GM19351 (cell line): Measurements from ENCODE around the gene SLC16A10.
"Not testable (repeated sequence)": the region's sequence is repeated elsewhere in the genome, so short reads cannot be mapped to it uniquely, and the experiment has no call there.

Experiments
- ATAC-seq: cut with Tn5 transposase; IDR thresholded peaks from one replicate; pipeline ENCODE4 v1.9.1; 2021; ENCODE audit warnings: mild to moderate bottlenecking, moderate library complexity; ENCODE audit not compliant: unreplicated experiment

SLC16A10 gene

DNA sequence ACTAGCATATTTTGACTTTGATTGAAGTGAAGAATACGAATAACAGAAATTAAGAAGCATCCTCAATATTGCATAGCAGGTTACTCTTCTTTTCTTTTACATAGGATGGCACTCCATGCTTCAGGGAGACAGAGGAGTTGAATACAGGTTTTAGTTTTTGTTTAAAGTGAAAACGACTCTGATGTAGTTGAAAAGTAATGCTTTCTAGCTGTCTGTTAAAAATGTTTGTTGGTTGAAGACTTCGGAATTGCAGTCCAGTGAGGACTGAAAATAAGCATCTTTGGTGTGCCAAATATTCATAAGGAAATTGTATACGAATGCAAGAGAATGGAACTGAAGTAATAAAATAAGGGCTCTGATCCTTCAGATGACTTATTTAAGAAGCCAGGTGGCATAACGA lies 618 bp upstream of the SLC16A10 start:
- ATAC-seq: no peak

DNA sequence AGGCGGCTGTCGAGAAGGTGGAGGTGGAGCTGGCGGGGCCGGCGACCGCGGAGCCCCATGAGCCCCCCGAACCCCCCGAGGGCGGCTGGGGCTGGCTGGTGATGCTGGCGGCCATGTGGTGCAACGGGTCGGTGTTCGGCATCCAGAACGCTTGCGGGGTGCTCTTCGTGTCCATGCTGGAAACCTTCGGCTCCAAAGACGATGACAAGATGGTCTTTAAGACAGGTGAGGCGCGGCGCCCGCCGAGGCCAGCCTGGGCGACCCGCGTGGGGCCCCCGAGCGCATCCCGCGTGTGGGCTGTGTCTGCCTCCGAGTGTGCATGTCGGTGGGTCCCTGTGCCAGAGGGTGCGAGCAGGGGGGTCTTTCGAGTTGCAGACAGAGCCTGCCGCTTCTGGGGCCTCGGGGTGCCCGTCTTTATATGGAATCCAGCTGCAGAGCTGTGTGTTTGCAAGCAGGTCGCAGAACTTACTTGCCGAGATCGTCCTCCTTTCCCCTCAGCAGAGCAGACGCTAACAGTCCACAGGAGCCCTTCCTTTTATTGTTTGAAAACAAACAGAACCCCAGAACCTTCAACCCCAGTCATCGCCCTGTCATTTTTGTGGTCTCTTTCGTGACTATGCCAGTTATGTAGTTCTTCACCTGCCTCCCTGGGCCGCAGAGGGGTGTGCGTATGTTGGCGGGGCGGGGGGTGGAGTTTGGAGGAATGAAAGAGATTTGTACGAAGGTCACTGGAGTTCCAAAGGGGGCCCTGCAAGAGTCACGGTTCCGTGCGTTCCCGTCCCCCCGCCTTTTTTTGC lies 766 bp downstream of the SLC16A10 start:
- ATAC-seq: peak; percentile 27

DNA sequence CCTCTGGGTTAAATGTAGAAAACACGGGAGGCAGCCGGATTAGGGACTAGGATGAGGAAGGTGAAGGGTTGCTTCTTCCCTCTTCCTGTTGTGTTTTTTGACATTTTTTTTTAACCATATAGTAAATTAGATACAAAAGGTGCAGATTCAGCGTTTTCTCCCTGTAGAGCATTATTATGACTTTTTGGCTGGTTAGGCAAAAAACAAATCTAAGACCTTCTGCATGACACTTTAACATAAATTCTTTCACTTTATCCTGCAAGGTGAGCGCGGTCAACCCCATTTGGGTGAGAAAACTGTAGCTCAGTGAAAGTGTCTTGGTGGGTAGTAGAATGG lies 1.3 kb downstream of the SLC16A10 start:
- ATAC-seq: no peak

DNA sequence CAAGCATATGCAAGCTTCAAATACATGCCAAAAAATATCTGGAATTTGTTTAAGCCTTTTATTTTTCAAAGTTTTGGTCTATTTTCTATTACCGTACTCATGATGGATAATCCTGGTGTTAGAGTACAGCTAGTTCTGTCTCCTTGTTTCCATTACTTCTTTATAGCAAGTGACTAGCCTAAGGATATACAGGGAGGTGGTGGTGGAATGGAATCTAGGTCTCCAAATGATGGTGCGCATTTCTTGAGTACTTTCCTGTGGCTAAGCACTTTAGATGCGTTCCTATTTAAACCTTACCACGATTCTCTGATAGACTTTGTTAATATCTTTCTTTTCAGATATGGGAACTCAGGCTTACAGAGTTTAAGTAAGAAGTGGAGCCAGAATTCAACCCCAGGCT lies 3.5 kb downstream of the SLC16A10 start:
- ATAC-seq: no peak

DNA sequence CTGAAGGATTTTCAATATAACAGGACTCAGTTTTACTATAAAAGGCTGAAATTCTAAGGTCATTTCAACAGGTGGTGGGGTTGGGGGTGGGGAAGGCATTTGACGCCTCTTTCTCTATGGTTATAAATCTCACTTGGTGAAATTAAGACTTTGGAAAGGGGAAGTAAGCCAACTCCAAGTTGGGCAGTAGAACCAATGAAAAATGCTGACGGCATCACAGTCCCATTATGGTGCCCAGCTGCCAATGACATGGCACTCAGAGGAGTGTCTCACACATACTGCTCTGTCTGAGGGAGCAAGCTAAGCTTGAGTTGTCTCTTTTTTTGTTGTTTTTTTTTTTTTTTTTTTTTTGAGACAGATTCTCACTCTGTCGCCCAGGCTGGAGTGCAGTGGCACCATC lies 4.7 kb downstream of the SLC16A10 start:
- ATAC-seq: no peak

DNA sequence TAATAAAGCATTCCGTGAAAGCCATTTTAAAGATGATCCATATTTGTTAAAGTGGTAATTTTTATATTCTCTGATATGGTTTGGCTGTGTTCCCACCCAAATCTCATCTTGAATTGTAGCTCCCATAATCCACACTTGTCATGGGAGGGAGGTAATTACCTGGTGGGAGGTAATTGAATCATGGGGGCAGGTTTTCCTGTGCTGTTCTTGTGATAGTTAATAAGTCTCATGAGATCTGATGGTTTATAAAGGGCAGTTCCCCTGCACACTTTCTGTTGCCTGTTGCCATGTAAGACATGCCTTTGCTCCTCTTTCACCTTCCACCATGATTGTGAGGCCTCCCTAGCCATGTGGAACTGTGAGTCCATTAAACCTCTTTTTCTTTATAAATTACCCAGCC lies 8.2 kb downstream of the SLC16A10 start:
- not testable (repeated sequence) for ATAC-seq

DNA sequence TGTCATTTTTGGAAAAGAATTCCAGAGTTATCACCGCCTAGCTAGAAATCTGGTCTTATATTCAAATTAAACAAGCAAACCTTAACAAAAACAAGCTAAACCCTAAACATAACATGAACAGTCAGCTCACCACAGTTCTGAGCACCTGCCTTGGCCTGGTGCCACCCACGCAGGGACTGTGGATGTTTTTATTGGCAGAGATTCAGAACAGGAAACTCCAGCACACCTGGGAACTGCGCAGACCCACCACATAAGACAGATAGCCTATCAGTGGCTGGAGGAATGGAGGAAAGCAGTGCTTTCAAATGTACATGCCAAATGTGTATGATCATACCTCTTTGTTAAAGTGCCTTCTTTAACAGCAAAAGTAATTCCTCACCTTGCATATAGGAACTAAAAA lies 8.9 kb downstream of the SLC16A10 start:
- ATAC-seq: no peak

DNA sequence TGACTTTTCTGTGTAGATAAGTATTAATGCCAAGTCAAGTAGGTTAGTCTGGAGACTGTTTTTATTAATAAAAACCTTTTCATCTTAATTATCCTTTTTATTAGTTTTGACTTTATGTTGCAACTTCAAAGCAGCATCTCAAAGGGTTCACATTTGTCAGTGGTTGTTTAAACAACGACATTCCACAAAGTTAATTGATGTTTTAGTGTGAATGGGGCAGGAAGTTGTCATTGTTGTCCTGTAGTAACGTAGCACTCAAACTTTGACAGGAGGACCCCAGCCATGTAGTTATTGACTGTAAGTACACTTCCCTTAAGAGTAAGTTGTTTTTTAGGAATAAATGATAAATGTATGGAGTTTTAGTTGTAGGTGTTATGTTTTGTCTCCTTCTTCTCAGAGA lies 11.3 kb downstream of the SLC16A10 start:
- ATAC-seq: no peak

DNA sequence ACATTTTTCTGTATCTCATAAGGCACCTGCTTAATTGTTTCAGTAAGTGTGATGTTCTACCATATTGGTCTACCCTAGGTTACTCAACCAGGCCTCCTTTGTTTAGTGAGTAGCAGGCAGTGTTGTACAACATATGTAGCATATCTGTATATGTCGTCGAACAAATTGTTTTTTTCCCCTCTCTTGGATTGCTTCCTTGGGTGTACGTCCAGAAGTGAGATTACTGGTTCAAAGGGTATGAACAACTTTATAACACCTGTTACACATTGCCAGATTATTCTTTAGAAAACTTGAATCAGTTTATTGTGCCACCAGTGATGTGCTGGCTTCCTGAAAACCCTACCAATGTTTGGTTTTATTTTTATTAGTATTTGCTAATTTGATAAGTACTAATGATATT lies 14.7 kb downstream of the SLC16A10 start:
- no peak for ATAC-seq

DNA sequence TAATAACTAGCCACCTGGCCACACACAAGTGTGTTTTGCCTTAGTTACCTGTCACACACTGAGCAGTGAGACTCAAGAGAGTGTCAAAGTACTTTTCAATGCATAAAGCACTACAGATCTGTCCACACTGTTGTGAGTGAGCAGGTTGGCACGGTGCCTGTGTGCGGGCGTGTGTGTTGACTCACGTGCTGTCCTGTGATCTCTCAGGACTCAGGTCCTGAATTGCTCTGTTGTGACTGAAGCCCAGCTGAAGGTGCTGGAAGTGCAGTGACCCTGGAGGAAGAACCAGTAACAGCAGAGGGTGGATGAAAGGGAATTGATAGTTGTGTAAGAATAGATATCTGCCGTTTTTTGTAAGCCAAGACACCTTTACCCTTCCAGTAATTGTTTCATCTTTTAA lies 18.3 kb downstream of the SLC16A10 start:
- no peak for ATAC-seq

DNA sequence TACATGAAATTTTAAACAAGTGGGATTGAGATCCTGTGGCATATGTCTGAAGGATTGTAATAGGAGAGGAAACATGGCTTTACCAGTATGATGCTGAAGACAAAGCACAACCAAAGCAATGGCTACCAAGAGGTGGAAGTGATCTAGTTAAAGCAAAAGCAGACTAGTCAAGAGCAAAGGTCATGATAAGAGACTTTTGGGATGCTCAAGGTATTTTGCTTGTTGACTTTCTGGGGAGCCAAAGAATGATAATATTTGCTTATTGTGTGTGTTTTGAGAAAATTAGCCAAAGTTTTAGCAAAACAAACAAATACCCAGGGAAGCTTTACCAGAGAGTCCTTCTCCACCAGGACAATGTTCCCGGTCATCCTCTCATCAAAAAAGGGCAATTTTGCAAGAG lies 20.3 kb downstream of the SLC16A10 start:
- no peak for ATAC-seq

DNA sequence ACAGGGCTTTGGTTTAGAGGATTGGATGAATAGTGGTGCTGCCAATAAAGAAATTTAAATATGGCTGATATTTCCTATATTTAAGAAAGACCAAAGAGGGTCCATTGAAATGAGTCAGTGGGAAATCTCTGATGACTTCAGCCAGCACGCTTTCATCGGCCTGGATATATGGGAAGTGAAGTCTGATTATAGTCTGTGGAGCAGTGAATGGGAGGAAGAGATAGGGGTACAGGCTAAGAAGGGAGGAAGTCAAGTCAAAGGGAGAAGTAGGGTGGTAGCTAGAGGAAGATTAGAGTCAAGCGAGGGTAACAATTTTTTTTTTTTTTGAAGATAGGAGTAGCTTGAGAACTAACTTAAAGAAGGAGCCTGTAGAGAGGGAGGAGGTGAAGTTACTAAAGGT lies 22.7 kb downstream of the SLC16A10 start:
- no peak for ATAC-seq

DNA sequence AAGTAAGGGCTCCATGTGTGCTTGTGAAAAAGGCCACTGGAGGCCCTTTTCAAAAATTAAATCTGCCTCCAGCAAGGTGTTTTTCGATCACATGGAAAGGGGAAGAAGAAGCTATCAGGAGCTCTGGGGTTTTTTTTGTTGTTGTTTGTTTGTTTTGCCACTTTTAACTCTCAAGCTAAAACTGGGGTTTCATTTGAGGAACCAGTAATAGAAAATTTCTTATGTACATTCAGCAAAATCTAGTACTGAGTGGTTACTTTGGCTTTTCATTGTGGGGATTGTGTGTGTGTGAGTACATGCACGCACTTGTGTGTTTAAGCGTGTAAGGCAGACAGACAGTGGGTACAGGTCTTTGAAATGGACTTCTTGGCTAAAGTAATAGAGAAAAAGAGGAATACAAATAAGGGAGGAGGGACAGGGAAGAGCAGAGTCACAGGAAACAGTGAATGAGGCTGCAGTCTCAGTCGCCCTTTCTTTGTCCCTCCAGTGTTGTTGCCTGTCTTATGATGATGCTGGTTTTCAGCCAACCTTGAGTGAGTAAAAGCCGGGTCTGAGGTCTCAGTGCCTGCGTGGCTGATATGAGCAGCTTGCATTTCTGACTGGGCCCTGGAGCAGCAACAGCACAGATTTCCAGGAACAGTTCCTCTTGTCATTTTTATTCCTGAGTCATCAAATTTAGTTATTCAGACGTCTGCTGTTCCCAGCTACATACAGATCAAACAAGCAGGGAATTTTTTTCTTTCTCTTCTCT lies 26.2 kb downstream of the SLC16A10 start:
- peak; percentile 77 for ATAC-seq

DNA sequence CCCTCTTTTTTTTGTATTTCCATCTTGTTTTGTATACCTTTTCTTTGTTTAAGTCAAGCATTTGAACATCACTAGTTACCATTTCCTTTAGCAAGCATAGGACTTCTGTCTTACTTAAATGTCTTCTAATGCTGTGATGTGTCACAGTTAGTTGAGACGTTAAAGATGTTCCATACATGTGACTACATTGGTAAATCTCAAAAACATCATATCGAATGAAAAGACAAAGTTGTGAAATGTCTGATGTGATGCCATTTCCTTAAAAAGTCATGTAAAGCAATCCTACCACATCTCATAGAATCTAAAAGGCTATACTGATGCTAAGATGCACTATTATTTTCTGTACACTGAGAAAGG lies 26.8 kb downstream of the SLC16A10 start:
- ATAC-seq: no peak

DNA sequence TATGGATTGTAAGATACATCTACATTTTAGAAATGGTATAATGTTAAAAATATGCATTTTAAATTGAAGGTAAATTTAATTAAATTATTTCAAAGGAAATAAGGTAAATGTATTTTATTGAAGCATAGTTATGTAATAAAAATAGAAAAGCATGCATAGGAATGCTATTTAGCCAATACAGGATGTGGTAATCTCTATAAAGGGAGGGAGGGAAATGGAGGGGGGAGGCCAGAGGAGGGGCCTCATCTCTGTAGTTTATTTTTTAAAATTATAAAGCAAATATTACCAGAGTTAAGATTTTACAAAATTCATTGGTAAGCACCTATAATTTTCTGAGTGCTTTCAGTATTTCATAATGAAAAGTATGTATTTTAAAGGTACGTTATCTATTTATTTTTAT lies 27.2 kb downstream of the SLC16A10 start:
- ATAC-seq: no peak

DNA sequence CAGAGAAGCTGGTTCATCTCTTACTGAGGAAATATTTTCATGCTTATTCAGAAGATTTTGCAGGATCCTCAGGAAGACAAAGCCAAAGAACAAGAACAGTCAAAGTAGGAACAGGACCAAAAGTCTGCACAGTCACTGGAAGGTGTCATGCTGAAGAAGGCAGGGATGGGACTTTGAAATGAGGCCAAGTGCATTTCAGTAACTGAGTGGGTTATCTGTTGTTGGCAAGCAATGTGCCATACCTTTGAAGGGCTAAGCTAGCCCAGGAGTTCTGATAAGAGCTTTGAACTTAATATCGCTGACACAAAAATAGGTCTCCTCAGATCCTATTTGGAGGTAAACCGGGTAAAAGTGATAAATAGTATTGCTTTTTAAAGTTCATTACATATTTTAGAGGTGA lies 31.5 kb downstream of the SLC16A10 start:
- no peak for ATAC-seq

DNA sequence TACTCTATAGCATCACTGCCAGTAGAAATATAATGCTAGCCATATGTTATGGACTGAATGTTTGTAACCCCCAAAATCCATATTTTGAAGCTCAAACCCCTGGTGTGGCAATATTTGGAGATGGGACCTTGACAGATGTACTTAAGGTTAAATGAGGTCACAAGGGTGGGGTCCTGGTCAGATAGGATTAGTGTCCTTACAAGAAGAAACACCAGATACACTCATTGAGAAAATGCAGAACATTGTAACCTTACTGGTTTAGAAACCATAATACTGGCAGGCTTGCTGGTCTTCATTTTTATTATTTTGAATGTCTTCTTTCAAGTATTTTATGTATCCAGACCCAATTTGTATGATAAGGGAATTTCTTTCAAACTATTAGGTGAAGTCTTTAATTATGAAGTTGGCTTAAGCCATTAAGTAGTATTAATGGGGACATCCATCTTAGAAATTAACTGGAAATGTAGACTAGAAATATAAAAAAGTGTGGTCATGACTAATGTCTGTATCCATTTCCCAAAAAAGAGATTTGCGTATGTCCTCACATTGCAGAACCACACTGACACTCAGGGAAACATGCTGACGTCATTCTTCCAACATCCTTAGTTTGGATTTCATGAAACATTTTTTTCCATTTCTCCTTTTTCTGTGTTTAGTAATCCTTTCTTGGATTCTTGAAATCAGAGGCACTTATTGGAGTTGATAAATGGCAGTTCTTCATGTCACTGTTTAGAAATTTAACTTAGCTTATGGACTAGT lies 32.4 kb downstream of the SLC16A10 start:
- ATAC-seq: no peak

DNA sequence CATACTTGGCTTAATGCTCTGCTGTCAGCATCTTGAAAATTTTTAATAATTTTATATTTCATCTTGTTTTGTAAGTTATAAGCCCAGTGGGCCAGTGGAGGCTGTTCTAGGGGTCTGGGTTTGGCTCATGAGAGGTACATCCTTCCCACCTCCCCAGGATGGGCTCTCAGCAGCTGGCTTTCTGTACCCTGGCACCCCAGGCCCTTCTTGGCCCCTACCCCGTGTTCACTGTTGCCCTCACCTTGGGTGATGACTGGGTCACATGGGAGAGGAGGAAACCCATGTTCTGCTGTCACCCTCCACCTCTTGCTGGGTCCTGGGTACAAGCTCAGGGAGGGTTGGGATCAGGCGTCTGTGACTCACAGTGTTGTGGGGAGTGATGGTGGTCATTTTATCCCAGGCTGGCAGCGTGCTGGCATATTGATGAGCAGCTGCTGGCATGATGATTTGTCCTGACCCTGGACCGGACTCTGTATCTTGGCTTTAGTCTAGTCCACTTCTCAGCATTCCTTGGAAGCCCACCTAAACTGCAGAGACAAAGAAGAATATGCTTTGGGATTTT lies 34.6 kb downstream of the SLC16A10 start:
- ATAC-seq: no peak

DNA sequence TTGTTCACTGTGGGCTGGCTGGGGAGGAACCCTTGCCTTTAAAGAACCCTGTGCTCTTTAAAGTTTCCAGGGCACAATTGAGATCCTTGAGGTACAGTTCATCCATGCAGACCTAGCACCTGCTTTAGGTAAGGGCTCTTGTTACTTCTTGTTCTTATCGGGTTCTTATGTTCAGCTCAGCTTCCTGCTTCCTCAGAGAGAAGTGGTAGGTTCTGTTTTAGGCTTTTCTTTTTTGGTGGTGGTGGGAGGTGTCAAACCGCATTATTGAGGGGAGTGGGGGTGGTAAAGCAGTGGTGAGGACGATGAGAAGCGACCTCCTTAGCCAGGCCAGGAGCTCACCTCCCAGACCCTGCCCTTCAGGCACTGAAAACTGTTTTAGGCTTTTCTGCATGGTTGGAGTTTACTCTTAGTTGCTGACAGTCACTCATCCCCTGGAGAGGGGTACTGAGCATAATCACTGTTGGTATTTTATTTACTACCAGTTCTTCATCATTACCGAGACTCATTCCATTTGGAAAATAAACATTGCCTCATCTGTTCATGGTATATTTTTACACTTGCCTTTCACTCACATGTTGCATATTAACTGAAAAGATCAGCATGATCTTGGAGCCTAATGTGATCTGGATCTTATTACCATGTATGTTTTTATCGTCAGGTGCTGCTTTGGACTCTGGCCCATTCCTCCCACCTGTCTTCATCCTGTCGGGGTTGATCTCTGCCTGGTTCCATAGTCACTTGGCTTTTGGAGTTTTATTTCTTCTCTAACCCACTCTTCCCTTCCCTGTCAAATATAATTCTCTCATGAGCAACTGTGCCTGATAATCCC lies 35.4 kb downstream of the SLC16A10 start:
- ATAC-seq: peak; percentile 67

DNA sequence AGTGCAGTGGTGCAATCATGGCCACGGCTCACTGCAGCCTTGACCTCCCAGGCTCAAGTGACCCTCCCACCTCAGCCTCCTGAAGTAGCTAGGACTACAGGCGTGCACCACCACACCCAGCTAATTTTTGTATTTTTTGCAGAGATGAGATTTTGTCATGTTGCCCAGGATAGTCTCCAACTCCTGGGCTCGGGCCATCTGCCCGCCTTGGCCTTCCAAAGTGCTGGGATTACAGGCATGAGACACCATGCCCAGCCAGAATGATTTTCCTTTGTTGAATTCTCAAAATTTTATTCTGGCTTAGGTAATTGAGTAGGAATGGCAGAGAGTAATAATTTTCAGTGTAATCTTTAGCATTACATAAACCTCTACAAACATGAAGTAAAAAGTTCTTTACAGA lies 37.1 kb downstream of the SLC16A10 start:
- no peak for ATAC-seq

DNA sequence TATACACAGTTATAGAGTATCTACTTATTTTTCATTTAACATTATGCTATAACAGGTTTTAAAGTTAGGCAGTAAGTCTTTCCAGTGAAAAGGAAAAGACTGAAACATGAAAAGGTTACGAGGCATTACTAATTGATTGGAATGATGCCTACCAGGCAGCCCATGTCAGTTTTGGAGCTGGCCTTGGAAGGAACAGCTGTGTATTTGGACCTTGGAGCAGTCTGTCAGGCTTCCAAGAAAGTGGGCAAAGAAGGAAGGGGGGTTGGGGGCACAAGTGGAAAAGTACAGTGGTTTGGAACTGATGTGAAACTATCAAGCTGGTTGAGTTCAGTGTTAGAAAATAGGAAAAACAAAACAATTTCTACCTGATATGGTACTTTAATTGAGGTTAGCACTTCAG lies 41.7 kb downstream of the SLC16A10 start:
- ATAC-seq: no peak
